GM23338 (cell line): ENCODE data around the gene RAC2. TPM values are rescaled to one million over a fixed set of nuclear protein-coding genes. Genes with fewer than 3 reads are reported as not detected.

Experiments
- ATAC-seq: fragments of 200-7000 bp; cut with Tn5 transposase; 3 replicates; pipeline ENCODE4 v1.9.1; 2020
- DNase-seq: peaks from one replicate; pipeline ENCODE4 v3.0.0-alpha.2; 2015; ENCODE audit warnings: low spot score
- H2AFZ ChIP-seq: fragments of 200-600 bp; sonication (generic); 2 replicates; pipeline ENCODE4 v1.8.0; 2016; ENCODE audit warnings: antibody characterized with exemption, mild to moderate bottlenecking, moderate library complexity
- H3F3A ChIP-seq: fragments of 200-600 bp; sonication (generic); replicated peaks from 2 replicates; pipeline ENCODE4 v1.8.0; 2017; ENCODE audit warnings: antibody characterized with exemption, mixed run types, low read depth
- H3K27ac ChIP-seq: fragments of 200-600 bp; sonication (generic); 2 replicates; pipeline ENCODE4 v1.6.1; 2016; ENCODE audit warnings: low read depth
- H3K27me3 ChIP-seq: fragments of 200-600 bp; sonication (generic); 2 replicates; pipeline ENCODE4 v1.8.0; 2016; ENCODE audit warnings: mild to moderate bottlenecking, mixed run types, moderate library complexity; ENCODE audit not compliant: insufficient read depth
- H3K36me3 ChIP-seq: fragments of 200-600 bp; sonication (generic); 2 replicates; pipeline ENCODE4 v1.8.0; 2016; ENCODE audit warnings: mild to moderate bottlenecking; ENCODE audit not compliant: insufficient read depth
- H3K4me1 ChIP-seq: fragments of 200-600 bp; sonication (generic); 2 replicates; pipeline ENCODE4 v1.8.0; 2016; ENCODE audit warnings: mild to moderate bottlenecking, moderate library complexity; ENCODE audit not compliant: insufficient read depth
- H3K4me2 ChIP-seq: fragments of 200-600 bp; sonication (generic); 2 replicates; pipeline ENCODE4 v1.7.1; 2017; ENCODE audit warnings: mixed run types
- H3K4me3 ChIP-seq: fragments of 200-600 bp; sonication (generic); 2 replicates; pipeline ENCODE4 v1.6.1; 2016; ENCODE audit warnings: mixed run types
- H3K79me2 ChIP-seq: fragments of 200-600 bp; sonication (generic); replicated peaks from 2 replicates; pipeline ENCODE4 v1.8.0; 2017; ENCODE audit warnings: mild to moderate bottlenecking; ENCODE audit not compliant: insufficient read depth
- H3K9me2 ChIP-seq: fragments of 200-600 bp; sonication (generic); 2 replicates; pipeline ENCODE4 v1.8.0; 2017; ENCODE audit not compliant: insufficient read depth
- H4K20me1 ChIP-seq: fragments of 200-600 bp; sonication (generic); replicated peaks from 2 replicates; pipeline ENCODE4 v1.8.0; 2017; ENCODE audit warnings: mild to moderate bottlenecking; ENCODE audit not compliant: insufficient read depth
- H3K27ac Mint-ChIP-seq: 2 replicates; pipeline ENCODE4 v1.8.0; 2020; ENCODE audit warnings: inconsistent platforms, mild to moderate bottlenecking, moderate library complexity, mixed read lengths
- H3K27me3 Mint-ChIP-seq: 3 replicates; pipeline ENCODE4 v1.8.0; 2022; ENCODE audit warnings: low read depth, mild to moderate bottlenecking, moderate library complexity, mixed read lengths, inconsistent platforms; ENCODE audit not compliant: insufficient read depth, poor library complexity
- H3K36me3 Mint-ChIP-seq: 3 replicates; pipeline ENCODE4 v1.8.0; 2021; ENCODE audit warnings: low read depth, mild to moderate bottlenecking, inconsistent platforms, moderate library complexity, mixed read lengths
- H3K4me1 Mint-ChIP-seq: 3 replicates; pipeline ENCODE4 v1.8.0; 2020; ENCODE audit warnings: mild to moderate bottlenecking, inconsistent platforms, mixed read lengths
- H3K4me3 Mint-ChIP-seq: 3 replicates; pipeline ENCODE4 v1.8.0; 2021; ENCODE audit warnings: moderate library complexity, mild to moderate bottlenecking, inconsistent platforms, mixed read lengths
- H3K9me3 Mint-ChIP-seq: 3 replicates; pipeline ENCODE4 v1.8.0; 2020; ENCODE audit warnings: moderate library complexity, mild to moderate bottlenecking, inconsistent platforms, mixed read lengths
- CREB1 ChIP-seq: fragments of 250-450 bp; sonication (Bioruptor Pico); IDR thresholded peaks from 2 replicates; pipeline ENCODE4 v1.5.0; 2020; ENCODE audit warnings: low read depth, mild to moderate bottlenecking, moderate library complexity
- CTCF ChIP-seq, 2 experiments: fragments of 200-600 bp in 1 of 2; sonication (generic) in 1 of 2; conservative IDR thresholded peaks; 2 replicates each; pipeline versions ENCODE4 v1.5.1 to v1.6.1; 2016 to 2017; ENCODE audit warnings: antibody characterized with exemption in 2 of 2, low read depth in 2 of 2, mild to moderate bottlenecking in 2 of 2, moderate library complexity in 1 of 2
- ETS1 ChIP-seq: IDR thresholded peaks from 2 replicates; pipeline ENCODE4 v1.6.1; 2016; ENCODE audit warnings: antibody characterized with exemption
- EZH2 ChIP-seq: fragments of 200-600 bp; sonication (generic); IDR thresholded peaks from one replicate; pipeline ENCODE4 v1.8.0; 2017; ENCODE audit warnings: antibody characterized with exemption, mild to moderate bottlenecking, low read depth; ENCODE audit not compliant: unreplicated experiment
- EZH2phosphoT487 ChIP-seq: fragments of 200-600 bp; sonication (generic); IDR thresholded peaks from one replicate; pipeline ENCODE4 v1.8.1; 2018; ENCODE audit warnings: antibody characterized with exemption; ENCODE audit not compliant: unreplicated experiment
- JUNB ChIP-seq: IDR thresholded peaks from one replicate; pipeline ENCODE4 v1.6.1; 2016; ENCODE audit warnings: antibody characterized with exemption; ENCODE audit not compliant: unreplicated experiment
- NANOG ChIP-seq: IDR thresholded peaks from 2 replicates; pipeline ENCODE4 v1.6.1; 2016; ENCODE audit warnings: antibody characterized with exemption, borderline replicate concordance
- POLR2AphosphoS5 ChIP-seq: IDR thresholded peaks from 2 replicates; pipeline ENCODE4 v1.6.1; 2016; ENCODE audit warnings: antibody characterized with exemption, low read depth
- REST ChIP-seq: IDR thresholded peaks from one replicate; pipeline ENCODE4 v1.6.1; 2018; ENCODE audit warnings: antibody characterized with exemption; ENCODE audit not compliant: unreplicated experiment
- STAT1 ChIP-seq: IDR thresholded peaks from one replicate; pipeline ENCODE4 v1.6.1; 2016; ENCODE audit warnings: antibody characterized with exemption; ENCODE audit not compliant: unreplicated experiment
- ZNF114 ChIP-seq: fragments of 250-450 bp; sonication (Bioruptor Pico); IDR thresholded peaks from 2 replicates; pipeline ENCODE4 v1.5.0; 2020; ENCODE audit warnings: mild to moderate bottlenecking, moderate library complexity
- ZNF331 ChIP-seq: fragments of 250-450 bp; sonication (Bioruptor Pico); IDR thresholded peaks from 2 replicates; pipeline ENCODE4 v1.5.0; 2020; ENCODE audit warnings: low read depth, mild to moderate bottlenecking, moderate library complexity
- ZNF462 ChIP-seq: fragments of 250-450 bp; sonication (Bioruptor Pico); IDR thresholded peaks from 2 replicates; pipeline ENCODE4 v1.5.0; 2020; ENCODE audit warnings: mild to moderate bottlenecking, moderate library complexity
- polyA plus RNA-seq: library from polyadenylated mRNA; unstranded; fragments of >200 nt; fragmentation: Nextera tagmentation; extraction: Ambion mirVana; gene quantifications from 2 replicates; pipeline ENCODE4 v1.2.1, GENCODE V29; 2016
- total RNA-seq: library from RNA; depleted of rRNA; stranded (reverse); fragments of >200 nt; shearing (Covaris generic); gene quantifications from 2 replicates; pipeline ENCODE4 v1.2.3, GENCODE V29; 2014

RAC2 gene
- total and polyA plus RNA-seq, 2 experiments from 2014 or later = 2.4 to 2.7 TPM

- no peaks in the 10 kb centered on the region for H3K9me2 ChIP-seq
- H3K4me1 ChIP-seq = no peaks in the 10 kb centered on the region
- no peak overlapping the region for H3K27ac ChIP-seq
- no peaks in the 10 kb centered on the region for H3K36me3 ChIP-seq
- no peaks in the 10 kb centered on the region for H3K79me2 ChIP-seq
- H3K4me1 Mint-ChIP-seq = peaks cover 8% of the 10 kb centered on the region
- H3K27ac Mint-ChIP-seq = no peak overlapping the region
- no peaks in the 10 kb centered on the region for H3F3A ChIP-seq
- no peaks in the 10 kb centered on the region for H3K27me3 ChIP-seq
- peaks cover 4% of the 10 kb centered on the region; the same call in 1 of the 3 replicates for H3K9me3 Mint-ChIP-seq
- H3K4me2 ChIP-seq = no peak overlapping the region
- no peak overlapping the region for H3K4me3 ChIP-seq
- H3K4me3 Mint-ChIP-seq = no peak overlapping the region
- no peak overlapping the region for H2AFZ ChIP-seq
- peaks cover 11% of the 10 kb centered on the region for H3K27me3 Mint-ChIP-seq
- DNase-seq (no peak), ATAC-seq (no peak)
- H4K20me1 ChIP-seq = no peaks in the 10 kb centered on the region
- no peaks in the 10 kb centered on the region for H3K36me3 Mint-ChIP-seq
- TF ChIP-seq REST (no peak), STAT1 (no peak), ZNF114 (CRISPR knock-in tag) (no peak), POLR2AphosphoS5 (no peak), ETS1 (no peak), ZNF462 (CRISPR knock-in tag) (no peak), CTCF (conservative IDR thresholded peaks at IDR 0.05; ENCODE audit: low read depth in 2 of 2) (no peak), EZH2phosphoT487 (no peak), ZNF331 (CRISPR knock-in tag) (no peak), CREB1 (CRISPR knock-in tag) (no peak), JUNB (no peak), EZH2 (no peak), NANOG (no peak)
Observed at GRCh38 chr22:37293172-37293571, 49.1 kb upstream of the RAC2 start.
